Airway epithelial cell (primary cell): ENCODE measurements around the gene SNCG. TPM values are rescaled to one million over a fixed set of nuclear protein-coding genes. Genes with fewer than 3 reads are reported as not detected.

ENCODE experiments used
- total RNA-seq: library from RNA; depleted of rRNA; stranded (reverse); fragments of >200 nt; gene quantifications from 2 replicates; pipeline ENCODE4 v1.2.3, GENCODE V29; 2015

Gene SNCG
- 8.9 and 14.5 TPM in 2 replicates for total RNA-seq

DNA sequence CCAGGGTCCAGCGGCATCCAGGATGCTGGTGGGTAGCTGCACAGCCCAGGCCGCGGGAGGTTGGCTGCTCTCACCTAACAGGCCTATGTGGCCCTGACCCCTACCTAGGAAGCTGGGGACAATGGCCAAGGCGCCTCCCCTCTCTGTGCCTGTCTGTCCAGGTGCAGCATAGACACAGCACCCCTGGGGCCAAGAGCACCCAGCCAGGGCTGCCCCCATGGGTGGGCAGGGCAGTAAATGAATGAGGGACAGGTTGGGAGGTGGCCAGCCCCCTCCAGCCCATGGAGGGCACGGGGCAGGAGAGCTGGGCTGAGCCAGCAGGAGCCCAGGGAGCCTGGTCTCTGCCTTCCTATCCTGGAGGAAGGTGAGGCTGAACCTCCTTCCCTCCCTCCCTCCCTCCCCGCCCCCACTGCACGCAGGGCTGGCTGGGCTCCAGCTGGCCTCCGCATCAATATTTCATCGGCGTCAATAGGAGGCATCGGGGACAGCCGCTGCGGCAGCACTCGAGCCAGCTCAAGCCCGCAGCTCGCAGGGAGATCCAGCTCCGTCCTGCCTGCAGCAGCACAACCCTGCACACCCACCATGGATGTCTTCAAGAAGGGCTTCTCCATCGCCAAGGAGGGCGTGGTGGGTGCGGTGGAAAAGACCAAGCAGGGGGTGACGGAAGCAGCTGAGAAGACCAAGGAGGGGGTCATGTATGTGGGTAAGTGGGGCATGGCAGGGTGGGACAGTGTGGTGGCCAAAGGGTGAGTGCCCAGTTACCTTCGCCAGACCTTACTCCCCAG lies at the start of gene SNCG:
TSS of gene SNCG (plus strand) at position 484 of the 785 bp plus-strand sequence. CDS start at position 583, 99 bp downstream.

DNA sequence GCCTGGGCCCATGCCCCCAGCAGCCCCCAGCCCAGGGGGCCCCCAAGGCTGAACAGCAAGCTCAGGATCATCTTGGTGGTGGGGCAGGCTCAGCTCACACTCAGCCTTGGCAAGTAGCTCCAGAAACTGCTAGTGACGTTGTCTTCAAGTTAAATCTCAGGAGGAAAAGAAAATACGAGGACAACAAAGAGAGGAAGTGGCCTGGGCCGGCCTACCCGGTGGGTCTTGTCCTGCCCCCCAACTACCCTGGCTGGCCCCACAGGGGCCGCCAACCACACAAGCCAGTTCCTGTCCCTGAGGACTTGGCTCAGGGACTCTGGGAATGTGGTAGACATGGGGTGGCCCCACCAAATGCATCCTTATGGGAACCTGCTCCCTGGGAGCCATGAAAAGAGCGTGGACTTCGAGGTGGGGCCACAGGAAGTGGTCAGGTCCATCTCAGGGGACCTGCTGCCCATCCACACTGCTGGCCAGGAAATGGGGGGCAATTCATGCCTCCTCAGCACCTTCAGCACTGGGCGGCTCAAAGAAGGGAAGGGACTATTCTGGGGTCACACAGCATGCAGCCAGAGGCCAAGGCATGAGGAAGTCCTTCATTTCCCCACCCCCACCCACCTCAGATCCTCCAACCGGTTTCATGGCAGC lies 806 bp upstream of the SNCG start, which contains the start of gene MMRN2:
TSS of gene MMRN2 (minus strand) at position 145 of the 645 bp plus-strand sequence. CDS start at position 71, 74 bp downstream.

DNA sequence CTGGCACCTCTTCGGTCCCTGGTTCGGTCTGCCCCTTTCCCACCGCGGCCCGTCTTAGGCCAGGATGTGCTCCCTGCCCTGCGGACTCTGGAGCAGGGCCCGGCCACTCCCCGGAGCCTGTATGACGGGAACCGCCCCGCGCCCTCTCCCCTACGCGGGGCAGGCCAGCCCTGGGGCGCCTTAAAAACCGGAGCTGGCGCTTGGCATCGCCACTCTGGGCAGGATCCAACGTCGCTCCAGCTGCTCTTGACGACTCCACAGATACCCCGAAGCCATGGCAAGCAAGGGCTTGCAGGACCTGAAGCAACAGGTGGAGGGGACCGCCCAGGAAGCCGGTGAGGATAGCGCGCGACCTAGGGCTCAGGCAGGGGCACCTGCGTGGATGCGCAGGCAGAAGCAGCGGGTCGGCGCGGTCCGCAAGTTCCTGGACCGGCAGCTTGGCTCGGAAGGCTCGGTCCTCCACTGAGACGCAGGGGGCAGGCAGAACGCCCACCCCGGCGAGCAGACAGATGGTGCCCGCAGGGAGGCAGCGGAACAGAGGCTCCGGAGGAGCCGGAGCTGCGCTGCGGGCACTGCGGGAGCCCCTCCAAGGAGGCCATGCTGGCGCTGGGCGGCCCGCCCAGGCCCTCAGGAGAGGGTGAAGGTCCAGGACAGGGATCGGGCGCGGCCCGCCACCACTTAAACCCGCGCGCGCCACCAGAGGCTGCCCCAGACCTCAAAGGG lies 10.0 kb downstream of the SNCG start, which contains the start of gene ADIRF:
TSS of gene ADIRF (plus strand) at position 212 of the 723 bp plus-strand sequence. CDS start at position 275, 63 bp downstream.

Other genes starting within 250 kb of the SNCG start
- gene BMPR1A, start 202.0 kb upstream of the SNCG start, total RNA-seq = 19.2 and 29.3 TPM in 2 replicates
- 4.8 and 6.8 TPM in 2 replicates for gene MMRN2, start 984 bp upstream of the SNCG start, total RNA-seq
- 47.0 and 63.1 TPM in 2 replicates for gene ADIRF, start 9.9 kb downstream of the SNCG start, total RNA-seq
- 20.3 and 29.8 TPM in 2 replicates for gene FAM25A, start 61.7 kb downstream of the SNCG start, total RNA-seq
- 169 and 182 TPM in 2 replicates for gene GLUD1, start 136.2 kb downstream of the SNCG start, total RNA-seq
- gene SHLD2, start 136.6 kb downstream of the SNCG start, total RNA-seq = 13.4 and 15.8 TPM in 2 replicates